ENCODE results near the gene MUC20.

GRCh38 chr3:195698647-195699387, 22.0 kb upstream of the MUC20 start:
- TF ChIP-seq, protein P1, sequence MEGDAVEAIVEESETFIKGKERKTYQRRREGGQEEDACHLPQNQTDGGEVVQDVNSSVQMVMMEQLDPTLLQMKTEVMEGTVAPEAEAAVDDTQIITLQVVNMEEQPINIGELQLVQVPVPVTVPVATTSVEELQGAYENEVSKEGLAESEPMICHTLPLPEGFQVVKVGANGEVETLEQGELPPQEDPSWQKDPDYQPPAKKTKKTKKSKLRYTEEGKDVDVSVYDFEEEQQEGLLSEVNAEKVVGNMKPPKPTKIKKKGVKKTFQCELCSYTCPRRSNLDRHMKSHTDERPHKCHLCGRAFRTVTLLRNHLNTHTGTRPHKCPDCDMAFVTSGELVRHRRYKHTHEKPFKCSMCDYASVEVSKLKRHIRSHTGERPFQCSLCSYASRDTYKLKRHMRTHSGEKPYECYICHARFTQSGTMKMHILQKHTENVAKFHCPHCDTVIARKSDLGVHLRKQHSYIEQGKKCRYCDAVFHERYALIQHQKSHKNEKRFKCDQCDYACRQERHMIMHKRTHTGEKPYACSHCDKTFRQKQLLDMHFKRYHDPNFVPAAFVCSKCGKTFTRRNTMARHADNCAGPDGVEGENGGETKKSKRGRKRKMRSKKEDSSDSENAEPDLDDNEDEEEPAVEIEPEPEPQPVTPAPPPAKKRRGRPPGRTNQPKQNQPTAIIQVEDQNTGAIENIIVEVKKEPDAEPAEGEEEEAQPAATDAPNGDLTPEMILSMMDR (IDR thresholded peaks at IDR 0.05): no peak
- TF ChIP-seq POLR2A (IDR thresholded peaks at IDR 0.05): no peak

Measured in vagina (tissue), 2 donors.